ENCODE measurements around the gene CCDC33.

DNA sequence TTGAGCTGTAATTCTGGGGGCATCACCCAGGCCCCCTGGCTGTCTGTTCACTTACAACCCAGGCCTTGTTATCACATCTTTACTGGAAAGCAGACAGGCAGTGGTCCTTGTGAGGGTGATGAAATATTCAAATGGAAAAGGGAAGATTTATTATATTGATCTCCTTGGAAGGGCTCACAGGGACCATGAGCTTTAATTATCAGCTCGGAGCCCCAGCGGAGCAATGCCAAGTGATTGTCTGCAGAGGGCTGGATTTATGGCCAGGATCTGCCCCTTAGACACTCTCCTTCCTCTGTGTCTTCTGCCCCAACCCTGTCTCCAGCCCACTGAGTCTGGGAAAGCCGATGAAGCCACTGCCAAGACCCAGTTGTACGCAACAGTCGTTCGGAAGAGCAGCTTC lies 31.9 kb downstream of the CCDC33 start:
- TF ChIP-seq, protein P1, sequence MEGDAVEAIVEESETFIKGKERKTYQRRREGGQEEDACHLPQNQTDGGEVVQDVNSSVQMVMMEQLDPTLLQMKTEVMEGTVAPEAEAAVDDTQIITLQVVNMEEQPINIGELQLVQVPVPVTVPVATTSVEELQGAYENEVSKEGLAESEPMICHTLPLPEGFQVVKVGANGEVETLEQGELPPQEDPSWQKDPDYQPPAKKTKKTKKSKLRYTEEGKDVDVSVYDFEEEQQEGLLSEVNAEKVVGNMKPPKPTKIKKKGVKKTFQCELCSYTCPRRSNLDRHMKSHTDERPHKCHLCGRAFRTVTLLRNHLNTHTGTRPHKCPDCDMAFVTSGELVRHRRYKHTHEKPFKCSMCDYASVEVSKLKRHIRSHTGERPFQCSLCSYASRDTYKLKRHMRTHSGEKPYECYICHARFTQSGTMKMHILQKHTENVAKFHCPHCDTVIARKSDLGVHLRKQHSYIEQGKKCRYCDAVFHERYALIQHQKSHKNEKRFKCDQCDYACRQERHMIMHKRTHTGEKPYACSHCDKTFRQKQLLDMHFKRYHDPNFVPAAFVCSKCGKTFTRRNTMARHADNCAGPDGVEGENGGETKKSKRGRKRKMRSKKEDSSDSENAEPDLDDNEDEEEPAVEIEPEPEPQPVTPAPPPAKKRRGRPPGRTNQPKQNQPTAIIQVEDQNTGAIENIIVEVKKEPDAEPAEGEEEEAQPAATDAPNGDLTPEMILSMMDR (IDR thresholded peaks at IDR 0.05; ENCODE audit: poor library complexity), result no peak
- TF ChIP-seq EZH2 (IDR thresholded peaks at IDR 0.05; ENCODE audit: borderline replicate concordance) (no peak), EZH2phosphoT487 (IDR thresholded peaks at IDR 0.05; ENCODE audit: low read depth, severe bottlenecking, unreplicated experiment) (no peak)
